HEK293T (cell line): ENCODE measurements around the gene PSMC3IP.
"Not testable (repeated sequence)": the region's sequence is repeated elsewhere in the genome, so short reads cannot be mapped to it uniquely, and the experiment has no call there.

Source experiments
- FOXK2 ChIP-seq: fragments of 450-650 bp; IDR thresholded peaks from 2 replicates; pipeline ENCODE4 v1.6.1; 2016; ENCODE audit warnings: mild to moderate bottlenecking
- FOXM1 ChIP-seq: fragments of 450-650 bp; IDR thresholded peaks from 2 replicates; pipeline ENCODE4 v1.6.1; 2017; ENCODE audit warnings: mild to moderate bottlenecking, borderline replicate concordance
- NFRKB ChIP-seq: fragments of 450-650 bp; IDR thresholded peaks from 2 replicates; pipeline ENCODE4 v1.6.1; 2016; ENCODE audit warnings: mild to moderate bottlenecking, moderate library complexity
- SP1 ChIP-seq: fragments of 450-650 bp; IDR thresholded peaks from 2 replicates; pipeline ENCODE4 v1.6.1; 2017
- ZNF384 ChIP-seq: fragments of 450-650 bp; IDR thresholded peaks from 2 replicates; pipeline ENCODE4 v1.6.1; 2016
- TF ChIP-seq, protein P1 (sequence below): fragments of 450-650 bp; IDR thresholded peaks from 2 replicates; pipeline ENCODE4 v1.6.1; 2016

DNA sequence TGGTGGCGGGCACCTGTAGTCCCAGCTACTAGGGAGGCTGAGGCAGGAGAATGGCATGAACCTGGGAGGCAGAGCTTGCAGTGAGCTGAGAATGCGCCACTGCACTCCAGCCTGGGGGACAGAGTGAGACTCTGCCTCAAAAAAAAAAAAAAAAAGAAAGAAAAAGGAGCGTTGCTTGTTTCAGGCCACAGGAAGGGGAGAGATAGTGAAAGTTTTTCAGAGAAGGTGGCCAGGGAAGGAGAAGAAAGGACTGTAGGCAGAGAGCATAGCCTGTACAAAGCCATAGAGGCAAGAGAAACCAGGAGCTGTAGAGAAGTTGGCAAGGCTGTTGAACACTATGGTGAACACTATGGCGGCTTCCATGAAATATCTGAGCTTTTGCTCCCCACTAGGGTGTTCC lies 37.0 kb downstream of the PSMC3IP start:
- not testable (repeated sequence) for TF ChIP-seq NFRKB, ZNF384, FOXM1, FOXK2, SP1
- TF ChIP-seq, protein P1, sequence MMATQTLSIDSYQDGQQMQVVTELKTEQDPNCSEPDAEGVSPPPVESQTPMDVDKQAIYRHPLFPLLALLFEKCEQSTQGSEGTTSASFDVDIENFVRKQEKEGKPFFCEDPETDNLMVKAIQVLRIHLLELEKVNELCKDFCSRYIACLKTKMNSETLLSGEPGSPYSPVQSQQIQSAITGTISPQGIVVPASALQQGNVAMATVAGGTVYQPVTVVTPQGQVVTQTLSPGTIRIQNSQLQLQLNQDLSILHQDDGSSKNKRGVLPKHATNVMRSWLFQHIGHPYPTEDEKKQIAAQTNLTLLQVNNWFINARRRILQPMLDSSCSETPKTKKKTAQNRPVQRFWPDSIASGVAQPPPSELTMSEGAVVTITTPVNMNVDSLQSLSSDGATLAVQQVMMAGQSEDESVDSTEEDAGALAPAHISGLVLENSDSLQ = not testable (repeated sequence)
